Measurements from ENCODE around the gene CCNA1.

Gene CCNA1

GRCh38 chr13:36454121-36454520 is 21.8 kb downstream of the CCNA1 start:
- no peak for DNase-seq (ENCODE audit: low spot score)

- no peak for DNase-seq (ENCODE audit: low spot score)
Measured at GRCh38 chr13:36454987-36455386, 22.7 kb downstream of the CCNA1 start.

GRCh38 chr13:36456577-36456976 is 24.3 kb downstream of the CCNA1 start:
- DNase-seq (ENCODE audit: low spot score), result no peak

- DNase-seq (ENCODE audit: low spot score), result no peak
Measured at GRCh38 chr13:36461506-36461905, 29.2 kb downstream of the CCNA1 start.

- DNase-seq (ENCODE audit: low spot score), result no peak
Measured at GRCh38 chr13:36475468-36475867, 43.2 kb downstream of the CCNA1 start.

GRCh38 chr13:36476661-36477060 is 44.4 kb downstream of the CCNA1 start:
- no peak for DNase-seq (ENCODE audit: low spot score)

- no peak for DNase-seq (ENCODE audit: low spot score)
Measured at GRCh38 chr13:36480726-36481427, 48.6 kb downstream of the CCNA1 start.

- no peak for DNase-seq (ENCODE audit: low spot score)
Measured at GRCh38 chr13:36490055-36490454, 57.8 kb downstream of the CCNA1 start.

Data from pons (tissue), 1 donor.